GM06990 (cell line): ENCODE measurements around the gene PRPF40B.

Experiments
- DNase-seq: peaks from one replicate; pipeline ENCODE4 v3.0.0-alpha.2; 2011; ENCODE audit not compliant: insufficient read length; ENCODE audit errors: extremely low read depth
- H3K27me3 ChIP-seq: replicated peaks from 2 replicates; pipeline ENCODE4 v1.6.0; 2011; ENCODE audit warnings: low read length; ENCODE audit not compliant: control insufficient read depth, insufficient read depth
- H3K36me3 ChIP-seq: 2 replicates; pipeline ENCODE4 v1.5.1; 2011; ENCODE audit warnings: low read length; ENCODE audit not compliant: control insufficient read depth, insufficient read depth
- H3K4me3 ChIP-seq: replicated peaks from 2 replicates; pipeline ENCODE4 v1.5.1; 2011; ENCODE audit warnings: low read depth, mild to moderate bottlenecking, control low read depth, low read length
- TF ChIP-seq, protein P1 (sequence below): IDR thresholded peaks from 2 replicates; pipeline ENCODE4 v1.5.1; 2011; ENCODE audit warnings: low read length, control low read depth, mild to moderate bottlenecking, inconsistent platforms; ENCODE audit not compliant: insufficient read depth, poor library complexity, severe bottlenecking

The PRPF40B gene

DNA sequence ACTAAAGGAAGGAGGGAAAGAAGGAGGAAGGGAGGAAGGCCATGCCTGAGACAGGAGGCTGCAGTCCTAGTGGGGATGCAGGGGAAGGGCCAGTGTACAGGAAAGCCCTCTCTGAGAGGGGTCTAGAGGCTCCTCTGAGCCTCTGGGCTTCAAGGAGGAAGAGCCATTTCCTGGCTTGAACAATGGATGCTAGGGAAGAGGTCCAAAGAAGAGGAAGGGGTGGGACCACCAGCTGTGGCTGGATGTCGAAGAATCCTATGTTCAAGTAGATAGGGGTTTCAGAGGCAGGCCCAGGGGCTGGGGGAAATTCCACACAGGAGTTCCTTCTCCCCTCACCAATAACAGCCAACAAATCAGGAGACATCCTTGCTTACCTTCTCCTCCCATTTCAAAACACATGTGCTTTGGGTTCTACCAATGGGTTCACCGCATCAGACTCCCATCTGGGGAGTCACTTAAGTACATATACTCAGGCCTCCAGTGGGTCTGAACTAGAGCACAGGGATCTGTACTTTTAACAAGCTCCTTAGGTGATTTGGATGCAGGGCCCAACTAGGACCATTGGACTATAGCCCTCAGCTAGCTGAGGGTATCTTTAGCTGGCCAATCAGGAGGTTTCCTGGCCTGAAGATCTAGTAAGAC is 32.4 kb downstream of the PRPF40B start:
- no peaks in the 10 kb centered on the region for H3K27me3 ChIP-seq
- no peak for DNase-seq
- H3K36me3 ChIP-seq = peaks cover 59% of the 10 kb centered on the region
- H3K4me3 ChIP-seq = no peak overlapping the region
- TF ChIP-seq, protein P1, sequence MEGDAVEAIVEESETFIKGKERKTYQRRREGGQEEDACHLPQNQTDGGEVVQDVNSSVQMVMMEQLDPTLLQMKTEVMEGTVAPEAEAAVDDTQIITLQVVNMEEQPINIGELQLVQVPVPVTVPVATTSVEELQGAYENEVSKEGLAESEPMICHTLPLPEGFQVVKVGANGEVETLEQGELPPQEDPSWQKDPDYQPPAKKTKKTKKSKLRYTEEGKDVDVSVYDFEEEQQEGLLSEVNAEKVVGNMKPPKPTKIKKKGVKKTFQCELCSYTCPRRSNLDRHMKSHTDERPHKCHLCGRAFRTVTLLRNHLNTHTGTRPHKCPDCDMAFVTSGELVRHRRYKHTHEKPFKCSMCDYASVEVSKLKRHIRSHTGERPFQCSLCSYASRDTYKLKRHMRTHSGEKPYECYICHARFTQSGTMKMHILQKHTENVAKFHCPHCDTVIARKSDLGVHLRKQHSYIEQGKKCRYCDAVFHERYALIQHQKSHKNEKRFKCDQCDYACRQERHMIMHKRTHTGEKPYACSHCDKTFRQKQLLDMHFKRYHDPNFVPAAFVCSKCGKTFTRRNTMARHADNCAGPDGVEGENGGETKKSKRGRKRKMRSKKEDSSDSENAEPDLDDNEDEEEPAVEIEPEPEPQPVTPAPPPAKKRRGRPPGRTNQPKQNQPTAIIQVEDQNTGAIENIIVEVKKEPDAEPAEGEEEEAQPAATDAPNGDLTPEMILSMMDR = no peak

DNA sequence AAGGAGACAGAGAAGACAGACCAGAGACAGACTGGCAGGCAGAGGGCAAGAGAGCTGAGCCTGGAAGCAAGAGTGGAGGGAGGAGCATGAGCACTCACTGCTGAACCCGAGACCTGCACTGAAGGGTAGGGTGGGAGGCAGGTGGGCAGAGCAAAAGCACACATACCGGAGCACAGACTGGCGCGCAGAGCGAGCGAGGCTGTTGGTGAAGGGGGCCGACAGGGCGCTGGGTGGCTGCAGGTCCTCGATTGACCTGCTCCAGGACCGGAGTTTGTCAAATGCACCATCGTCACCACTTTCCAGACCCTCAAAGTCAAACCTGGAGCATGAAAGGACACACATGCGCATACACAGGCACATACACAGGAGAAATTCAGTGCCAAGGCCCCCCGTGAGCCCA is 34.9 kb downstream of the PRPF40B start:
- H3K4me3 ChIP-seq = no peak overlapping the region
- H3K36me3 ChIP-seq = peaks cover 52% of the 10 kb centered on the region
- TF ChIP-seq, protein P1 = no peak
- no peak for DNase-seq
- no peaks in the 10 kb centered on the region for H3K27me3 ChIP-seq

DNA sequence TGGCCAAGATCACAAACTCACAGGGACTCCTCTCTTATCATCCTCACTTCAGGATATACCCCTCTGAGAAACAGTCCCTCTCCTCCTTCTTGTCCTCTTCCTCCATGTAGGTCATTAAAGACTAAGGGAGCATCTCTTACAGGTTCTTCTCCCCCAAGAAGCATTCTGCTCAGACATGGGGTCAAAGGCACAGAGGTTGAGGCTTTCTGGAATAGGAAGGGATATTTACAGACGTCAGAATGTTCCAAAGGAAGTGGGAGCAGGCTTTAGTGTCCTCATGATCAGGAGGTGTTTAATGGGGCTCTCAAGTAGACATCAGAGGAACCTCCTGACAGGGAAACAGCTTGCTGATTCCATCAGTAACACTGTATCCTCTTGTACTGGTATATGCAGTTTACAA is 36.4 kb downstream of the PRPF40B start:
- H3K36me3 ChIP-seq = peaks cover 42% of the 10 kb centered on the region
- TF ChIP-seq, protein P1 = no peak
- H3K27me3 ChIP-seq = no peaks in the 10 kb centered on the region
- DNase-seq = no peak
- H3K4me3 ChIP-seq = no peak overlapping the region

DNA sequence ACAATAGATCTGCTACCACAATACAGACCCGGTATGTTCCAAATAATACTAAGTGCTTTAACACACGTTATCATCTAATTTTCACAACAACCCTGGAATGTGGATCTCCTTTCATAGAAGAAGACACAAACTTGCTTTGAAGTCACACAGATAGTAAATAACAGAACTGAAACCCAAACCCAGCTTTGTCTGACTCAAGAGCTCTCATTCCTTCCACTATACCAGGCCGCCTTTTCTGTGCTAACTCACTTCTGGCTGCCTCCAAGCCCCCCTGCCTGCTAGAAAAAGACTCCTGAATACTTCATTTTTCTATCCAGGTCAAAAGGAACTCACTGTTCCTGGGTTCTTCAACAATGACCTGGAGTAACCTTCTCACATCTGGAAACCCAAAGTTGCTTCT is 37.8 kb downstream of the PRPF40B start:
- TF ChIP-seq, protein P1 = no peak
- no peak for DNase-seq
- Histone ChIP-seq H3K27me3 (no peaks in the 10 kb centered on the region), H3K36me3 (peaks cover 36% of the 10 kb centered on the region), H3K4me3 (no peak overlapping the region; the same call in 1 of the 2 replicates)

DNA sequence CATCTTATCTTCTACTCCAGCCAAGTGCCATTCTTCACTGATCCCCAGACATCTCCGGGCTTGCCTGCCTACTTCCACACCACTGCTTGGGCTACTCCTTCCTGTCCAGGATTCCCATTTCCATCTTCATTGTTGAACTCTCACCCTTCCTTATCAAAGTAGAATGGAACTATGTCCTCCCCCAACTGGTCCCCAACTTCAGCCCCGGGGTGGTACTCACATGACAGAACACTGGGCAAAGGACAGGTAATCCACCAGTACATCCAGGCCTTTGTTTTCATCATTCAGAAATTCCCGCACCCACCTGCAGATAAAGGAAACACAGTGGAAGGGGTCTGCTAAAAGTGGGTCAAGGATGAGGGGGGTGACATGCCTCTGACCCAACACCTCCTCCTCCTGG is 38.4 kb downstream of the PRPF40B start:
- Histone ChIP-seq H3K27me3 (no peaks in the 10 kb centered on the region), H3K4me3 (no peak overlapping the region; the same call in 1 of the 2 replicates), H3K36me3 (peaks cover 32% of the 10 kb centered on the region)
- DNase-seq = no peak
- TF ChIP-seq, protein P1 = no peak
